HEK293T (cell line): ENCODE measurements around the gene SLMAP.

Source experiments
- CTCF ChIA-PET: fragments of 350-600 bp; formaldehyde crosslinking; extraction: SDS; loops from one replicate; lab custom pipeline; 2021; ENCODE audit warnings: antibody characterized with exemption, inconsistent platforms; lab: Yijun Ruan, JAX
- POLR2A ChIA-PET: fragments of 350-600 bp; formaldehyde crosslinking; extraction: SDS; loops from one replicate; lab custom pipeline; 2020; ENCODE audit warnings: antibody characterized with exemption, inconsistent platforms; lab: Yijun Ruan, JAX
- DNase-seq: peaks from one replicate; pipeline ENCODE4 v3.0.0; 2012; ENCODE audit warnings: mixed read lengths; ENCODE audit errors: extremely low spot score
- ARNT ChIP-seq: fragments of 450-650 bp; IDR thresholded peaks from 2 replicates; pipeline ENCODE4 v1.6.1; 2017; ENCODE audit warnings: mild to moderate bottlenecking
- BHLHE40 ChIP-seq: fragments of 450-650 bp; IDR thresholded peaks from 2 replicates; pipeline ENCODE4 v1.6.1; 2016; ENCODE audit warnings: mild to moderate bottlenecking, moderate library complexity, borderline replicate concordance
- CTBP1 ChIP-seq: fragments of 450-650 bp; IDR thresholded peaks from 2 replicates; pipeline ENCODE4 v1.6.1; 2016; ENCODE audit warnings: borderline replicate concordance
- ELF4 ChIP-seq: fragments of 450-650 bp; IDR thresholded peaks from 2 replicates; pipeline ENCODE4 v1.6.1; 2017; ENCODE audit warnings: antibody characterized with exemption
- FOXA1 ChIP-seq: fragments of 450-650 bp; IDR thresholded peaks from 2 replicates; pipeline ENCODE4 v1.6.1; 2016; ENCODE audit warnings: mild to moderate bottlenecking
- FOXK2 ChIP-seq: fragments of 450-650 bp; IDR thresholded peaks from 2 replicates; pipeline ENCODE4 v1.6.1; 2016; ENCODE audit warnings: mild to moderate bottlenecking
- FOXM1 ChIP-seq: fragments of 450-650 bp; IDR thresholded peaks from 2 replicates; pipeline ENCODE4 v1.6.1; 2017; ENCODE audit warnings: mild to moderate bottlenecking, borderline replicate concordance
- HDGF ChIP-seq: fragments of 450-650 bp; IDR thresholded peaks from 2 replicates; pipeline ENCODE4 v1.6.1; 2017; ENCODE audit warnings: antibody characterized with exemption, borderline replicate concordance
- L3MBTL2 ChIP-seq: fragments of 450-650 bp; conservative IDR thresholded peaks from 2 replicates; pipeline ENCODE4 v1.6.1; 2016; ENCODE audit warnings: mild to moderate bottlenecking
- LEF1 ChIP-seq: fragments of 450-650 bp; IDR thresholded peaks from 2 replicates; pipeline ENCODE4 v1.6.1; 2017; ENCODE audit warnings: mild to moderate bottlenecking, borderline replicate concordance
- NFRKB ChIP-seq: fragments of 450-650 bp; IDR thresholded peaks from 2 replicates; pipeline ENCODE4 v1.6.1; 2016; ENCODE audit warnings: mild to moderate bottlenecking, moderate library complexity
- SP1 ChIP-seq: fragments of 450-650 bp; IDR thresholded peaks from 2 replicates; pipeline ENCODE4 v1.6.1; 2017
- SUZ12 ChIP-seq: fragments of 450-650 bp; IDR thresholded peaks from 2 replicates; pipeline ENCODE4 v1.6.1; 2016; ENCODE audit warnings: mild to moderate bottlenecking
- TARDBP ChIP-seq: fragments of 450-650 bp; IDR thresholded peaks from 2 replicates; pipeline ENCODE4 v1.6.1; 2016
- ZNF384 ChIP-seq: fragments of 450-650 bp; IDR thresholded peaks from 2 replicates; pipeline ENCODE4 v1.6.1; 2016
- TF ChIP-seq, protein P1 (sequence below): fragments of 450-650 bp; IDR thresholded peaks from 2 replicates; pipeline ENCODE4 v1.6.1; 2016

Gene SLMAP

DNA sequence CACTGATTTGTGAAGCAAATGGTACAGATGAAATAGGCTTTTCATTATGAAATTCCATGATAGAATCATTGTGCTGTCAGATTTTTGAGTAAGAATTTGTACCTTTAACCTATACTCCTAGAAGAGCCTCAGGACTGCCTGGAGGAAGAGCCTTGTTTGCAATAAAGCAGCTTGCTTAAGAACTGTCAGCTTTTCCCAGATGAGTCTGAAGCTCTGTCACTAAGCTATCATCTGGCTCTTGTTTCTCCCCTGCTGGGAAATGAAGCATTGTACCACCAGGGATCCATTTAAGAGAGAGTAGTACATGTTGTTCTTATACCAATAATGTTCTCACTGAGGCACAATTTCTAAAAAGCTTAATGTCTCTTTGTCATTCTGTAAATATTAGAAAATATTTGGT is 167.0 kb downstream of the SLMAP start:
- ChIA-PET CTCF (interaction anchor here (0.6 kb wide), 1 partner anchor 190 kb away, joined by 3 read pairs; no protein-coding TSS in a partner anchor), POLR2A (no interaction called here)
- DNase-seq = no peak
- TF ChIP-seq, protein P1, sequence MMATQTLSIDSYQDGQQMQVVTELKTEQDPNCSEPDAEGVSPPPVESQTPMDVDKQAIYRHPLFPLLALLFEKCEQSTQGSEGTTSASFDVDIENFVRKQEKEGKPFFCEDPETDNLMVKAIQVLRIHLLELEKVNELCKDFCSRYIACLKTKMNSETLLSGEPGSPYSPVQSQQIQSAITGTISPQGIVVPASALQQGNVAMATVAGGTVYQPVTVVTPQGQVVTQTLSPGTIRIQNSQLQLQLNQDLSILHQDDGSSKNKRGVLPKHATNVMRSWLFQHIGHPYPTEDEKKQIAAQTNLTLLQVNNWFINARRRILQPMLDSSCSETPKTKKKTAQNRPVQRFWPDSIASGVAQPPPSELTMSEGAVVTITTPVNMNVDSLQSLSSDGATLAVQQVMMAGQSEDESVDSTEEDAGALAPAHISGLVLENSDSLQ = no peak
- TF ChIP-seq LEF1 (no peak), FOXK2 (no peak), CTBP1 (no peak), HDGF (no peak), ZNF384 (no peak), BHLHE40 (no peak), FOXM1 (no peak)

DNA sequence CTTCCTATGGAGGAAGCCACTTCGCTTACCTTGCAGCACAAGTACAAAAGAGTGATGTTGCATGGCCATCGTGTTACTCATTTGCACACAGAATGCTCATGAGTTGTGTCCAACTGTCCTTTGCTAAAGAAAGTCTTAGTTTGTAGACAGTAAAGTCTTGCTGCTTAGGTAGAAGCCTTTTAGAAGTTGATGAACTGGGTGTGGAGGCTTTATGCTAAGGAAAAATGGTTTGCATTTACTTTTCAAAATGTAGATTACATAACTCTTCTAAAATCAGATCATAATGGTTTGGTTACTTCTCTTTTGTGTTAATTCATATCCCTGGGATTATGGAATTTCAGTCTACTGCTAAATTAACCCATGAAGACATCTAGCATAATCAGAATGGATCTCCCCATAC is 167.6 kb downstream of the SLMAP start:
- CTCF ChIA-PET = interaction anchor here (0.7 kb wide), 1 partner anchor 18 kb away, joined by 4 read pairs; no protein-coding TSS in a partner anchor
- POLR2A ChIA-PET = no interaction called here
- DNase-seq = no peak
- TF ChIP-seq LEF1 (no peak), BHLHE40 (no peak), ARNT (no peak), SUZ12 (no peak), FOXM1 (no peak), FOXK2 (no peak), ZNF384 (no peak), ELF4 (no peak), TARDBP (no peak), NFRKB (no peak), SP1 (no peak), CTBP1 (no peak), L3MBTL2 (no peak), FOXA1 (no peak)
- TF ChIP-seq, protein P1 = no peak

DNA sequence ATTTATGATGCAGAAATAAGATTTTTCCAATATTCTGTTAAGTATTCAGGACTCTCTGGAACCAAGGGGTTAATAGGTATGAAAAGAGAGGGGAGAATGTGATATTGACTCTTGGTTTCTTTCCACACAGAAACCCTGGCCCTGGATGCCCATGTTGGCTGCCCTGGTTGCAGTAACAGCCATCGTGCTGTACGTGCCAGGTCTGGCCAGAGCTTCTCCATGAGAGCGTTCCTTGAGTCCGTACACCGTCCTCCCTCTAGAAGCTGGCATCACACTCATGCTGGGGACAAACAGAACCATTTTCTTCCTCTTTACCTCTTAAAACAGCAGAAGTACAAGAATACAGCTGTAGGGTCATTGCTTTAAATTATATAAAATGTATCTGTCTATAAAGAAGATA is 171.1 kb downstream of the SLMAP start:
- TF ChIP-seq FOXK2 = no peak
- no peak for TF ChIP-seq ARNT
- TF ChIP-seq ZNF384 = no peak
- no peak for TF ChIP-seq BHLHE40
- TF ChIP-seq, protein P1 = no peak
- TF ChIP-seq SP1 = no peak
- no peak for TF ChIP-seq LEF1
- TF ChIP-seq FOXM1 = no peak
- no peak for TF ChIP-seq NFRKB
- no peak for TF ChIP-seq CTBP1
- no peak for TF ChIP-seq L3MBTL2
- TF ChIP-seq HDGF = no peak
- TF ChIP-seq SUZ12 = no peak
- no peak for TF ChIP-seq ELF4
- no peak for TF ChIP-seq FOXA1
- no peak for TF ChIP-seq TARDBP
- CTCF ChIA-PET = no interaction called here
- no peak for DNase-seq
- POLR2A ChIA-PET = no interaction called here

DNA sequence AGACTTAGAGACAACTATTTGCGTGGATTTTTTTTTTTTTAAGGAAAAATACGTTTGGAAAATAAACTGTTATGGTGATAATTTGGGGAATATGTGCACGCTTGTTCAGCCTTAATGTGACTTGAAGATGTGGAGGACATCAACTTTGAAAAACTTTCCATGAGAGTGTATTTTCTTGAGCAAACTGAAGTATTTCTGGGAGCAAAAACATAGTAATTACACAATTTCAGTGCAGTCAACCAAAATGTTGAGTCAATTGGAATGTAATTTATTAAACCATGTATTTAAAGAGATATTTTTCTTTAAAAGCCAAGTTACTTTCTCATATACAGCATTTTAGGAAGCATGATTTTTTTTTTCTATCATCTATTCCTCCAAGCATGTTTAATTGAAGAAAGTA is 171.8 kb downstream of the SLMAP start:
- DNase-seq = no peak
- CTCF ChIA-PET = no interaction called here
- POLR2A ChIA-PET = no interaction called here
- TF ChIP-seq TARDBP = no peak
- TF ChIP-seq FOXM1 = no peak
- TF ChIP-seq ZNF384 = no peak
- TF ChIP-seq L3MBTL2 = no peak
- no peak for TF ChIP-seq LEF1
- no peak for TF ChIP-seq ARNT
- TF ChIP-seq FOXA1 = no peak
- no peak for TF ChIP-seq CTBP1
- TF ChIP-seq, protein P1 = no peak
- no peak for TF ChIP-seq ELF4
- TF ChIP-seq SUZ12 = no peak

DNA sequence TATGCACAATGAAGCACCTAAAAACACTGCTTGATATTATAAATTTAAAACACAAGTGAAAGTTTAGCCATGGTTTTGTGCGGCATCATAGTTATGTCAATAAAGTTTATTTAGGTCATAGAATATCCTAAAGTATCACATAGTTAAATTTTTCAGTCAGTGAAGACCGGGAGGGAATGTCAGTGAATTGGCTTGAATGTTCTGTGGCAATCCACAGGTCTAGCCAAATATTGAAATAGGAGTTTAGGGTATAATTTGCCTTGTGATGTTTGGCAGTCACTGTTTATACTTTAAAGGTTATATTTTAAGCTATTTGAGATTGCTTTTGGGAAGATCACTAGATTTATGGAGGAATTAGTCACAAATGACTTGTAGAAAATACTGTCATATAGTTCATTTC is 172.4 kb downstream of the SLMAP start:
- CTCF ChIA-PET = no interaction called here
- TF ChIP-seq HDGF = no peak
- no peak for TF ChIP-seq TARDBP
- POLR2A ChIA-PET = no interaction called here
- DNase-seq = no peak

DNA sequence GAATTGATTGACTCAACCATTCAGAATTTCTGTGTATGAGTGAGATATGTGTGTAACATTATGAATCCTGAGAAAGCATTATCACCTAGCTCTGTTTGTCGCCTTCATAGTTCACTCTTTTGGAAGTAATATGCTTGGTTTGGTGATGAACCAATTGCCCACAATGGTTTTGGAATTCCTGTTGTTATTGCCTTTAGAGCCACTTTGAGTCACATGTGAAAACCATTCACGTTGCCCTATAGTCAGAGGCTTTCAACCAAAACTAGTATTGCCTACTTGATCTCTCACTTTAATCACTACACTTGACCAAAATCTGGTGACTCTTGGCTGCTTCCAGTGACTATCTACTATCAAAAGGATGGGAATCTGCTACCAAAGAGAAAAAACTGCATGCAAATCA is 173.9 kb downstream of the SLMAP start:
- no peak for DNase-seq
- TF ChIP-seq FOXA1 (no peak), ELF4 (no peak), LEF1 (no peak), NFRKB (no peak), L3MBTL2 (no peak), SUZ12 (no peak), FOXK2 (no peak), FOXM1 (no peak), CTBP1 (no peak)
- TF ChIP-seq, protein P1 = no peak
- ChIA-PET POLR2A (no interaction called here), CTCF (no interaction called here)
